SIG-M5 treated with dmso at 0.1 percent for 504 hours (cell line): ENCODE results near the gene DNMT3B.
"Not testable (repeated sequence)": the region's sequence is repeated elsewhere in the genome, so short reads cannot be mapped to it uniquely, and the experiment has no call there.

Experiments used
- DNase-seq: peaks from one replicate; lab custom pipeline; 2025; ENCODE audit not compliant: unreplicated experiment; lab: John Stamatoyannopoulos, UW

The DNMT3B gene

DNA sequence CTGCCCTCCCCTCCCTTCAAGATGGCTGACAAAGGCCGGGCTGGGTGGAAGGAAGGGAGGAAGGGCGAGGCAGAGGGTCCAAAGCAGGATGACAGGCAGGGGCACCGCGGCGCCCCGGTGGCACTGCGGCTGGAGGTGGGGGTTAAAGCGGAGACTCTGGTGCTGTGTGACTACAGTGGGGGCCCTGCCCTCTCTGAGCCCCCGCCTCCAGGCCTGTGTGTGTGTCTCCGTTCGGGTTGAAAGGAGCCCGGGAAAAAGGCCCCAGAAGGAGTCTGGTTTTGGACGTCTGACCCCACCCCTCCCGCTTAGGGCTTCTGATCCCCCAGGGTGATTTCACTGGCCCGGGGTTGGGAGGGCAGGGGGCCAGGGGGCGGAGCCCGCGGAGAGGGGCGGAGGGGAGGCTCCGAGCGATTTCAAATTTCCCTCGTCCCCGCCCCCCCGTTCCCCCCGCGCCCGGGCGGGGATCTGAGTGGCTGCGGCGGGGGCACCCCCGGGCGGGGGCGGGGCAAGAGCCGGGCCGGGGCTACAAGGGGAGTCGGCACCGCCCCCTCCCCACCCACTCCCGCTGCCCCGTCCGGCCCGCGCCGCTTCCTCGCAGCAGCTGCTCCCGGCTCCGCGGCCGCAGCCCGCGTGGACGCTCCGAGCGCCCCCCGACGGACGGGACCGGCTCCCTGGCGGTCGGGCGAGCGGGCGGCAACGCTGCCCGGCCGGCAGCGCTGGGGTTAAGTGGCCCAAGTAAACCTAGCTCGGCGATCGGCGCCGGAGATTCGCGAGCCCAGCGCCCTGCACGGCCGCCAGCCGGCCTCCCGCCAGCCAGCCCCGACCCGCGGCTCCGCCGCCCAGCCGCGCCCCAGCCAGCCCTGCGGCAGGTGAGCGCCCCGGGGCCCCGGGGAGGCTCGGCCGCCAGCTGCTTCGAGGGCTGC, at the start of gene DNMT3B:
Gene DNMT3B, plus strand, starts transcription at position 555 of the 923 bp plus-strand sequence. CDS start 17,939 bp downstream, outside the sequence.
- DNase-seq, result peak; percentile 47

- DNase-seq, result no peak
These were observed 43.3 kb upstream of the DNMT3B start for GRCh38 chr20:32718749-32719348.

GRCh38 chr20:32727683-32728082, 34.5 kb upstream of the DNMT3B start:
- no peak for DNase-seq

DNA sequence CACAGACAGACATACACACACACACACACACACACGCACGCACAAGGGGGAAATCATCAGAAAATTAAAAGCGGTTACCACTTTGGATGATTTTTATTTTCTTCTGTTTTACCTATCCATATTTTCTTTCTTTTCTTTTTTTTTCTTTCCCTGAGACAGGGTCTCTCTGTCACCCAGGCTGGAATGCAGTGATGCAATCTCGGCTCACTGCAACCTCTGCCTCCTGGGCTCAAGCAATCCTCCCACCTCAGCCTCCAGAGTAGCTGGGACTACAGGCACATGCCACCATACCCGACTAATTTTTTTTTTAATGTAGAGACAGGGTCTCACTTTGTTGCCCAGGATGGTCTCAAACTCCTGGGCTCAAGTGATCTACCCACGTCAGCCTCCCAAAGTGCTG, 33.8 kb upstream of the DNMT3B start:
- not testable (repeated sequence) for DNase-seq

DNA sequence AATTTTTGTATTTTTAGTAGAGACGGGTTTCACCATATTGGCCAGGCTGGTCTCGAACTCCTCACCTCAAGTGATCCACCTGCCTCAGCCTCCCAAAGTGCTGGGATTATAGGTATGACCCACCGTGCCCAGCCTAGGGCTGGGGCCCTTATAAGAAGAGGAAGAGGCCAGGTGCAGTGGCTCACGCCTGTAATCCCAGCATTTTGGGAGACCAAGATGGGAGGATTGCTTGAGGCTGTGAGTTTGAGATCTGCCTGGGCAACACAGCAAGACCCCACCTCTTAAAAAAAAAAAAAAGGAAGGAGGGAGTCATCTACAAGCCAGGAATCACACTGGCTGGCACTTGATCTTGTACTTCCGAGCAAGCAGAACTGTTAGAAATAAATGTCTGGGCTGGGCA, 32.9 kb upstream of the DNMT3B start:
- DNase-seq, result not testable (repeated sequence)

GRCh38 chr20:32731882-32732266, 30.3 kb upstream of the DNMT3B start:
- peak; percentile 78 for DNase-seq

DNA sequence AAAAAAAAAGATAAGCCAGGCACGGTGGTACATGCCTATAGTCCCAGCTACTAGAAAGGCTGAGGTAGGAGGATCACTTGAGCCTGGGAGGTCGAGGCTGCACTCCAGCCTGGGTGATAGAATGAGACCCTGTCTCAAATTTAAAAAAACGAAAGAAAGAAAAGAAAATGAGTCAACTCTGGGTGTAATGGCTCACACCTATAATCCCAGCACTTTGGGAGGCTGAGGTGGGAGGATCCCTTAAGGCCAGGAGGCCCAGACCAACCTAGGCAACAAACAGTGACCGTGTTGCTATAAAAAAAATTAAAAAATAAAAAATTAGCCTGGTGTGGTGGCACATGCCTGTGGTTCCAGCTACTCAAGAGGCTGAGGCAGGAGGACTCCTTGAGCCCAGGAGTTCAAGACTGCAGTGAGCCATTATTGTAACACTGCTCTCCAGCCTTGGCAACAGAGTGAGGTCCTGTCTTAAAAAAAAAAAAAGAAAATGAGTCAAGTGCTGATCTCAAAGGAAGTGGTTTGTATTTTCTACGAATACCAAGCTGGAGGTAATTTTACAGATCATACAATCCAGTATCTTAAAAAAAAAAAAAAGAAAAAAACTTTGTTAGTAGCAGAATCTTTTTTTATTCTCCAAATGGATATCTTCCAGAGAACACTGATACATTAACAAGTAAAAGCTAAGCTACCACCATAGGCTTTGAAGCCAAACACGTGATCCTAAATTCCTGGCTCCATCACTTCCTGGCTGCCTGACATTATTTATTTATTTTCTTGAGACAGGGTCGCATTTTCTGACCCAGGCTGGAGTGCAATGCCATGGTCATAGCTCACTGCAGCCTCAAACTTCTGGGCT, 24.6 kb upstream of the DNMT3B start:
- DNase-seq, result no peak

DNA sequence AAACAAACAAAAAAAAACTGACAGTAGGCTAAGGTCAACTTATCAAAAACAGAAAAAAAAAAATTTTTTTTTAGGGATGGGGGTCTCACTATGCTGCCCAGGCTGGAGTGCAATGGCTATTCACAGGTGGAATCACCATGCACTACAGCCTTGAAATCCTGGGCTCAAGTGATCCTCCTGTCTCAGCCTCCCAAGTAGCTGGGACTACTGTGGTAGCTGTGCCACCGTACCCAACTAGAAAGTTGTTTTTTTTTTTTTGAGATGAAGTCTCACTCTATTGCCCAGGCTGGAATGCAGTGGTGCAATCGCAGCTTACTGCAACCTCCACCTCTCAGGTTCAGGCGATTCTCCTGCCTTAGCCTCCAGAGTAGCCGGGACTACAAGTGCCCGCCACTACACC, 21.0 kb upstream of the DNMT3B start:
- no peak for DNase-seq

- DNase-seq, result no peak
These were observed 19.6 kb upstream of the DNMT3B start for GRCh38 chr20:32742322-32743236.

- DNase-seq, result peak; percentile 51
These were observed 18.7 kb upstream of the DNMT3B start, which contains the start of gene COMMD7 for GRCh38 chr20:32743237-32744112. TSS of gene COMMD7 (minus strand) at chr20:32743467. CDS start at chr20:32743391, 76 bp downstream.

- no peak for DNase-seq
These were observed 12.1 kb upstream of the DNMT3B start for GRCh38 chr20:32749914-32750637.

DNA sequence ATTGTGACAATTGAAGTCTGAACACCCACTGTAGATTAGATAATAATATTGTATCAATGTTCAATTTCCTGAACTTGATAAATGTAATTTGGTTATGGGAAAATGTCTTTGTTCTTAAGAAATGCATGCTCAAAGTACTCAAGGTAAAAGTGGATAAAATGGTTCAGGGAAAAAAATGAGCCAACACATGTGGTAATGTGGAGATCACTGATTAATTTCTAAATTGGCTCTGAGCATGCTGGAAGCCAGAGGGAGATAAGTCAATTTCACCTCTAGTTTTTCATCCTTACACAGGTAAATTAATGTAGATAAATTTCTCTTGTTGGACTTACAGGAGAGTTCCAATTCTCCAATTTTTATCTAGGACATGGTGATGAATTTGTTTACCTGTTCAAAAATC, 10.9 kb upstream of the DNMT3B start:
- DNase-seq, result no peak

- no peak for DNase-seq
These were observed 10.3 kb upstream of the DNMT3B start for GRCh38 chr20:32751702-32752457.

DNA sequence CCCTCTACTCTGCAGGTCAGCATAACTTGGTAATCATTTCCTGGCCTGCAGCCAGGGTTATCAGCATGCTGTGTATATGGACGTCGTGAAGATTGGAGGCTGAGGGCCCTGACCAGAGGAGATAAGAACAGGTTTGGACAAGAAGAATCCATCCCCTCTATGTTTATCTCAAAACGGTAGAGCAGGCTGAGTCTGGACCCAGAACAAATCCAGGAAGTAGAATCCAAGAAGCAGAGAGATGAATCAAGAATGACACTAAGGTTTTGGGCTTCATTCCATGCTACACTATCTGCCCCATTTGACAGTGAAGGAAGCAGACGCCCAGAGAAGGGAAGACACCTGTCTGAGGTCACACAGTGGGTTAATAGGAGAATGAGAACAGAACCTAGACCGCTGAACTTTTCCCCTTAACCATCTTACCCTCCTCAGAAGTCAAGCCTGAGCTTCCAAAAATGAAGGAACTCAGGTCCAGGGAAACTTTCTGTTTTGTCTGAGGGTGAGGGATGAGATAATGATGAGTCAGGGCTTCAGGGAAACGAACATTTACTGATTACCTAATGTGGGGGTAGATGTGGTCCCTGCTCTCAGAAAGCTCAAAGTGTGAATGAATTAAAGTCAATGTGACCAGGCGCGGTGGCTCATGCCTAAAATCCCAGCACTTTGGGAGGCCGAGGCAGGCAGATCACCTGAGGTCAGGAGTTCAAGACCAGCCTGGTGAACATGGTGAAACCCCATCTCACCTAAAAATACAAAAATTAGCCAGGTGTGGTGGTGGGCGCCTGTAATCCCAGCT, 9.5 kb upstream of the DNMT3B start:
- DNase-seq, result no peak

GRCh38 chr20:32753731-32754130, 8.5 kb upstream of the DNMT3B start:
- DNase-seq, result no peak

DNA sequence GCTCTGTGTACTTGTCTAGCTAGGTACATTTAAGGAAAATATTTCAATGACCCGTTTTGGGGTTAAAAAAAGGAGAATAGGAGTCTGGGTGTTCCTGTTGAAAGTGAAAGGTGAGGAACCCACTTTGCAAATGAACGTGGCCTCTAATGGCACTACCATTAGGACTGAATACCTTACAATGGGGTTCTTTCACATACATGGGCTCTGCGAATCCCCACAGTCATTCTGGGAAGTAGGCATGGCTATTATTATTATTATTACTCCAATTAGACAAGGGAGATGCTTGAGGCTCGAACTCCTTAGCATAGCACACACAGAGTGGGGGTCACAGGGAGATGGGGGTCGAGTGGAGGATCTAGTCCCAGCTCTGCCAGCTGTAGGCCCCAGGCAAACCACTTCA, 6.0 kb upstream of the DNMT3B start:
- no peak for DNase-seq

DNA sequence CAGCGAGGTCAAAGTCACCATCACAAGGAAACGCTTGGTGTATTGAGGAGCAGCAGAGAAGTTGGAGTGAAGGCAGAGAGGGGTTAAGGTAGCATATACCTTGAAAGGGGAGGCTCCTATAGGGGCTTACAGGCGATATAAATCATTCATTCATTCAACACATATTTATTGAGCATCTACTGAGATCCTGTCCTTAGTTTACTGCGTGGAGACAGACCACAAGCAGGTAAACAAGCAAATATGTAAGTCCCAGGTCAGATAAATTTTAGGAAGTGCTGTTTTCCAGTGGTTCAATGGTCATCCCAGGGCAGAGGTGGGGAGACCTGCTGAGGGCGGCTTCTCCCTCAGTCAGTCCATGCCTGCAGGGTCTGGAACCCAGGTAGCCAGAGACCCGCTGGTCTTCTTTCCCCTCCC, 761 bp upstream of the DNMT3B start:
- DNase-seq, result no peak
